Heart right ventricle (tissue), 16 donors: ENCODE measurements around the gene BCAS4. TPM values are rescaled to one million over a fixed set of nuclear protein-coding genes. Genes with fewer than 3 reads are reported as not detected.
A peak's percentile ranks its signal among the peaks of the same experiment; 100 is the strongest.

Experiments used
- ATAC-seq, 8 donors: fragments of 200-7000 bp; cut with Tn5 transposase; one replicate each; pipeline ENCODE4 v1.9.1; 2020; ENCODE audit warnings: mild to moderate bottlenecking in 8 of 8, moderate library complexity in 8 of 8, moderate number of reproducible peaks in 1 of 8
- DNase-seq, 2 donors: peaks; one replicate each; pipeline ENCODE4 v3.0.0-alpha.2; 2020
- H3K27ac ChIP-seq, 10 donors: fragments of 200-600 bp; sonication (generic) in 2 of 10; one replicate each; pipeline versions ENCODE4 v1.5.0 to v1.8.0; 2020 to 2022; ENCODE audit warnings: mild to moderate bottlenecking in 3 of 10
- H3K27me3 ChIP-seq, 7 donors: fragments of 200-600 bp; one replicate each; pipeline ENCODE4 v1.8.0; 2021 to 2022; ENCODE audit warnings: mild to moderate bottlenecking in 2 of 7
- H3K36me3 ChIP-seq, 9 donors: fragments of 200-600 bp; sonication (generic) in 1 of 9; one replicate each; pipeline versions ENCODE4 v1.5.0 to v1.8.0; 2020 to 2022; ENCODE audit warnings: mild to moderate bottlenecking in 2 of 9
- H3K4me1 ChIP-seq, 9 donors: fragments of 200-600 bp; sonication (generic) in 1 of 9; one replicate each; pipeline versions ENCODE4 v1.5.0 to v1.8.0; 2020 to 2022; ENCODE audit warnings: mild to moderate bottlenecking in 4 of 9
- H3K4me3 ChIP-seq, 10 donors: fragments of 200-600 bp; sonication (generic) in 2 of 10; one replicate each; pipeline versions ENCODE4 v1.5.0 to v1.8.0; 2020 to 2022; ENCODE audit warnings: mild to moderate bottlenecking in 7 of 10, moderate library complexity in 2 of 10
- H3K9me3 ChIP-seq, 11 donors: fragments of 200-600 bp in 10 of 11; sonication (generic) in 2 of 11; one replicate each; pipeline versions ENCODE4 v1.5.0 to v1.8.0; 2013 to 2022; ENCODE audit warnings: mild to moderate bottlenecking in 2 of 11, control low read depth in 1 of 11, moderate library complexity in 1 of 11
- CTCF ChIP-seq, 9 donors: fragments of 200-600 bp; sonication (generic) in 2 of 9; IDR thresholded peaks; one replicate each; pipeline versions ENCODE4 v1.5.0 to v1.8.0; 2021 to 2022; ENCODE audit warnings: antibody characterized with exemption in 9 of 9, mild to moderate bottlenecking in 5 of 9, moderate library complexity in 1 of 9
- WGBS, 2 donors: extraction: QIAGEN DNeasy Blood & Tissue Kit; methylation state at CpG; one replicate each; pipeline ENCODE4 v1.1.7; 2013; ENCODE audit warnings: inconsistent platforms in 1 of 2; 5-methylcytosine and 5-hydroxymethylcytosine counted together
- intact Hi-C, 10 donors: fragments of 100-400 bp; cut with DNase I; formaldehyde crosslinking; loops; one replicate each; pipeline versions ENCODE4 v1.11.1 to v1.14.2; 2022
- polyA plus RNA-seq, 2 donors: library from polyadenylated mRNA; stranded (reverse); fragments of 200-250 nt; gene quantifications; one replicate each; pipeline ENCODE4 v1.2.3, GENCODE V29; 2013
- total RNA-seq, 10 donors: library from RNA; stranded (reverse); fragmentation: NEBNext Ultra II Directional in 3 of 10; extraction: Animal tissue kit (Norgen Biotek cat#: 25700) in 3 of 10; gene quantifications; one replicate each; pipeline versions ENCODE4 v1.2.1 to v1.2.4, GENCODE V29; 2021 to 2023
- donor health status: Arrhythmogenic right ventricular cardiomyopathy.
- donor health status: ischemic (EF 13 %, LVEDD 7.1; RV severe dilation, severe dysfunction).
- donor health status: healthy with polysubstance abuse.
- donor health status: DM: no; HTN: yes; CAD: no.
- donor health status: DM: no; HTN: no; CAD: no.
- donor health status: ischemic (EF 25% LVEDD 6.9; RV normal size, moderate dysfunction).
- donor health status: ischemic (EF 25% LVEDD 5.7; RV mildly dilated, moderate dysfunction).
- donor health status: healthy.
- donor health status: DM: yes; HTN: yes; CAD: no.
- donor health status: Ischemic cardiomyopathy.
- donor health status: ischemic (EF 35%, LVEDD 5.7; RV mildly dilated, moderate dysfunction).
- donor health status: nonischemic (EF 11% LVEDD 7.7; RV severe dilation, severe dysfunction).
- donor health status: DM: yes; HTN: yes; CAD: no.
- donor health status: PGD.
- donor health status: ischemic (EF 29% LVEDD 5.4; RV normal size, mild dysfunction).
- donor health status: nonischemic (EF 23%, LVEDD 6.1; RV moderate dilation, normal function).

BCAS4 gene
- total and polyA plus RNA-seq, 12 donors: 0.54 to 3.6 (median 2.2) TPM

GRCh38 chr20:50848846-50849673 lies 54.2 kb downstream of the BCAS4 start:
- peak overlapping the region in 6 of 10 donors; percentile 1 to 37 (median 22) for H3K4me3 ChIP-seq
- H3K27ac ChIP-seq: no peak overlapping the region
- DNase-seq (no peak), ATAC-seq (peak; percentile 18 to 73 (median 50))
- H3K27me3 ChIP-seq: no peaks in the 10 kb centered on the region
- H3K4me1 ChIP-seq: peaks cover 4 to 14% (median 11%) of the 10 kb centered on the region in 9 donors
- no peaks in the 10 kb centered on the region for H3K36me3 ChIP-seq
- no peak for TF ChIP-seq CTCF (IDR thresholded peaks at IDR 0.05)
- intact Hi-C loops: no loop called here
- no peaks in the 10 kb centered on the region for H3K9me3 ChIP-seq
- 31 to 45% methylated on average over 18 of the region's 18 CpGs for WGBS, 2 donors

- peaks cover 4 to 14% (median 11%) of the 10 kb centered on the region in 9 donors for H3K4me1 ChIP-seq
- no peaks in the 10 kb centered on the region for H3K27me3 ChIP-seq
- ATAC-seq (no peak), DNase-seq (no peak)
- H3K4me3 ChIP-seq: no peak overlapping the region
- H3K9me3 ChIP-seq: no peaks in the 10 kb centered on the region
- H3K36me3 ChIP-seq: no peaks in the 10 kb centered on the region
- intact Hi-C loops: no loop called here
- TF ChIP-seq CTCF (IDR thresholded peaks at IDR 0.05): no peak
- WGBS, 2 donors: 50 to 66% methylated on average over 13 of the region's 13 CpGs
- no peak overlapping the region for H3K27ac ChIP-seq
Observed at GRCh38 chr20:50850721-50851286, 55.9 kb downstream of the BCAS4 start.

DNA sequence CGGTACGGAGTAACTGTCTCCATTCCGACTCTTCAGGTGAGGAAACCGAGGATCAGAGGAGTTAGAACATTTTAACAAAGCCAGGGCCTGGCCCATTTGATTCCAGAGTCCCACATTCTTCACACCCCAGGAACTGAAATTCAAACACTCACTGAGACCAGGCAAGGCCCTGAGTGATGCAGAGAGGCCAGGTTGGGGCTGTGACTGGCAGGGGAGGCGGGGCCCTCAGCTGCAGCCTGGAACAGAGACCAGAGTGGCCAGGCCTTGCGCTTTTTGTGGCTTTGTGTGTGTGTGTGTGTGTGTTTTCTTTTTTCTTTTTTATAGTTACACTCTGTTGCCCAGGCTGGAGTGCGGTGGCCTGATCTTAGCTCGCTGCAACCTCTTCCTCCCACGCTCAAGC lies 57.2 kb downstream of the BCAS4 start:
- Histone ChIP-seq H3K4me1 (peaks cover 4 to 14% (median 11%) of the 10 kb centered on the region in 9 donors), H3K36me3 (no peaks in the 10 kb centered on the region), H3K27me3 (no peaks in the 10 kb centered on the region), H3K4me3 (no peak overlapping the region), H3K27ac (no peak overlapping the region), H3K9me3 (no peaks in the 10 kb centered on the region)
- 96 to 97% methylated on average over 9 of the region's 9 CpGs for WGBS, 2 donors
- intact Hi-C loops: no loop called here
- ATAC-seq: no peak
- TF ChIP-seq CTCF (IDR thresholded peaks at IDR 0.05): no peak
- DNase-seq: no peak

GRCh38 chr20:50854506-50855249 lies 59.8 kb downstream of the BCAS4 start:
- intact Hi-C loops: no loop called here
- H3K36me3 ChIP-seq: no peaks in the 10 kb centered on the region
- WGBS, 2 donors: 82 to 86% methylated on average over 18 of the region's 18 CpGs
- DNase-seq: no peak
- H3K9me3 ChIP-seq: no peaks in the 10 kb centered on the region
- no peak overlapping the region for H3K4me3 ChIP-seq
- peaks cover 0 to 5% (median 0%) of the 10 kb centered on the region in 7 donors for H3K27me3 ChIP-seq
- TF ChIP-seq CTCF (IDR thresholded peaks at IDR 0.05): no peak
- no peaks in the 10 kb centered on the region for H3K4me1 ChIP-seq
- H3K27ac ChIP-seq: no peak overlapping the region
- no peak for ATAC-seq
